Sigmoid colon (tissue), 7 donors: ENCODE results near the gene SOCS6. TPM values are rescaled to one million over a fixed set of nuclear protein-coding genes. Genes with fewer than 3 reads are reported as not detected.
"Not testable (repeated sequence)": the region's sequence is repeated elsewhere in the genome, so short reads cannot be mapped to it uniquely, and the experiment has no call there.

Source experiments
- DNase-seq: peaks from one replicate; pipeline ENCODE4 v3.0.0-alpha.2; 2019
- H3K27ac ChIP-seq, 4 donors: fragments of 200-600 bp; sonication (generic); one replicate each; pipeline ENCODE4 v1.5.1; 2016 to 2019; ENCODE audit warnings: mild to moderate bottlenecking in 1 of 4
- H3K27me3 ChIP-seq, 3 donors: fragments of 200-600 bp; sonication (generic); one replicate each; pipeline ENCODE4 v1.5.1; 2019; ENCODE audit warnings: mild to moderate bottlenecking in 1 of 3
- H3K36me3 ChIP-seq, 4 donors: fragments of 200-600 bp; sonication (generic); one replicate each; pipeline ENCODE4 v1.5.1; 2016 to 2019
- H3K4me1 ChIP-seq, 4 donors: fragments of 200-600 bp; sonication (generic); one replicate each; pipeline ENCODE4 v1.5.1; 2017 to 2019
- H3K4me3 ChIP-seq, 4 donors: fragments of 200-600 bp; sonication (generic); one replicate each; pipeline ENCODE4 v1.5.1; 2017 to 2019; ENCODE audit warnings: mild to moderate bottlenecking in 2 of 4, moderate library complexity in 1 of 4
- H3K9me3 ChIP-seq, 4 donors: fragments of 200-600 bp in 3 of 4; sonication (generic) in 3 of 4; one replicate each; pipeline versions ENCODE4 v1.5.1 to v1.6.1; 2013 to 2019
- CTCF ChIP-seq, 4 experiments: fragments of 450-650 bp in 3 of 4; fragments of 200-600 bp in 1 of 4; IDR thresholded peaks; one replicate each; pipeline ENCODE4 v1.5.1; 2016 to 2019; ENCODE audit warnings: antibody characterized with exemption in 4 of 4, mild to moderate bottlenecking in 3 of 4, moderate library complexity in 2 of 4
- EP300 ChIP-seq, 4 donors: sonication (generic); formaldehyde crosslinking; IDR thresholded peaks; one replicate each; pipeline ENCODE4 v1.6.1; 2017; ENCODE audit warnings: antibody characterized with exemption in 4 of 4
- POLR2A ChIP-seq, 2 donors: fragments of 450-650 bp; IDR thresholded peaks; one replicate each; pipeline ENCODE4 v1.6.1; 2016; ENCODE audit warnings: antibody characterized with exemption in 2 of 2, mild to moderate bottlenecking in 2 of 2, moderate library complexity in 2 of 2
- POLR2AphosphoS5 ChIP-seq, 4 donors: sonication (generic); formaldehyde crosslinking; IDR thresholded peaks; one replicate each; pipeline ENCODE4 v1.6.1; 2017; ENCODE audit warnings: antibody characterized with exemption in 4 of 4
- WGBS, 2 donors: extraction: QIAGEN DNeasy Blood & Tissue Kit; methylation state at CpG; one replicate each; pipeline ENCODE4 v1.1.7; 2013; 5-methylcytosine and 5-hydroxymethylcytosine counted together
- intact Hi-C: fragments of 100-400 bp; cut with DNase I; formaldehyde crosslinking; loops from one replicate; pipeline ENCODE4 v1.15.1; 2023
- polyA plus RNA-seq, 3 donors: library from polyadenylated mRNA; stranded (reverse); fragments of 200-250 nt; gene quantifications; one replicate each; pipeline ENCODE4 v1.2.3, GENCODE V29; 2013
- total RNA-seq, 4 donors: library from RNA; depleted of rRNA; stranded (reverse); fragments of >200 nt; gene quantifications; one replicate each; pipeline ENCODE4 v1.1.0, GENCODE V29; 2016
- donor health status: healthy with polysubstance abuse.
- donor health status: Bipolar disorder and iron deficiency.
- donor health status: healthy.

SOCS6 gene
- total and polyA plus RNA-seq, 7 donors, result 11.4 to 23.9 (median 18.5) TPM

- 83 to 88% methylated on average over 5 of the region's 5 CpGs for WGBS, 2 donors
- peaks cover 0 to 4% (median 0%) of the 10 kb centered on the region in 4 donors for H3K36me3 ChIP-seq
These were observed 47.3 kb downstream of the SOCS6 start for GRCh38 chr18:70335892-70336726.

GRCh38 chr18:70337139-70337972, 48.5 kb downstream of the SOCS6 start:
- intact Hi-C loops, result loop anchor here (5.0 kb wide), 1 partner anchor 45 kb away; no protein-coding TSS in a partner anchor
- H3K27ac ChIP-seq, result peak overlapping the region in 3 of 4 donors; percentile 58 to 73 (median 68)
- peaks cover 0 to 4% (median 0%) of the 10 kb centered on the region in 4 donors for H3K36me3 ChIP-seq
- H3K4me1 ChIP-seq, result peaks cover 0 to 26% (median 23%) of the 10 kb centered on the region in 4 donors
- WGBS, 2 donors, result 75 to 86% methylated on average over 4 of the region's 4 CpGs
- TF ChIP-seq POLR2A (IDR thresholded peaks at IDR 0.05), result no peak
- TF ChIP-seq CTCF (IDR thresholded peaks at IDR 0.05), result no peak
- peak; percentile 32 to 81 (median 62) for TF ChIP-seq POLR2AphosphoS5 (IDR thresholded peaks at IDR 0.05)
- peak in 2 of 4 donors; percentile 48 to 54 for TF ChIP-seq EP300 (IDR thresholded peaks at IDR 0.05)
- peaks cover 0 to 3% (median 0%) of the 10 kb centered on the region in 4 donors for H3K9me3 ChIP-seq
- H3K4me3 ChIP-seq, result no peak overlapping the region
- no peak for DNase-seq
- H3K27me3 ChIP-seq, result no peaks in the 10 kb centered on the region

More at GRCh38 chr18:70335892-70336726, 47.3 kb downstream of the SOCS6 start:
- no peak for DNase-seq
- TF ChIP-seq POLR2A (IDR thresholded peaks at IDR 0.05), result no peak
- no peak for TF ChIP-seq CTCF (IDR thresholded peaks at IDR 0.05)
- TF ChIP-seq POLR2AphosphoS5 (IDR thresholded peaks at IDR 0.05), result no peak
- no peak for TF ChIP-seq EP300 (IDR thresholded peaks at IDR 0.05)
- intact Hi-C loops, result loop anchor here (5.0 kb wide), 1 partner anchor 44 kb away; no protein-coding TSS in a partner anchor
- H3K27me3 ChIP-seq, result no peaks in the 10 kb centered on the region
- H3K27ac ChIP-seq, result peak overlapping the region in 1 of 4 donors; percentile 68
- H3K4me3 ChIP-seq, result no peak overlapping the region
- H3K4me1 ChIP-seq, result peaks cover 0 to 26% (median 23%) of the 10 kb centered on the region in 4 donors
- peaks cover 0 to 3% (median 0%) of the 10 kb centered on the region in 4 donors for H3K9me3 ChIP-seq

GRCh38 chr18:70338890-70339289, 50.0 kb downstream of the SOCS6 start:
- Histone ChIP-seq H3K9me3 (peaks cover 0 to 3% (median 0%) of the 10 kb centered on the region in 4 donors), H3K4me3 (no peak overlapping the region), H3K4me1 (peaks cover 0 to 22% (median 19%) of the 10 kb centered on the region in 4 donors), H3K36me3 (peaks cover 0 to 4% (median 0%) of the 10 kb centered on the region in 4 donors), H3K27ac (no peak overlapping the region), H3K27me3 (no peaks in the 10 kb centered on the region)
- TF ChIP-seq POLR2A (IDR thresholded peaks at IDR 0.05) (no peak), CTCF (IDR thresholded peaks at IDR 0.05) (no peak), POLR2AphosphoS5 (IDR thresholded peaks at IDR 0.05) (no peak), EP300 (IDR thresholded peaks at IDR 0.05) (no peak)
- no peak for DNase-seq
- intact Hi-C loops, result loop anchor here (5.0 kb wide), 1 partner anchor 47 kb away; no protein-coding TSS in a partner anchor

- Histone ChIP-seq H3K27ac (no peak overlapping the region), H3K4me3 (no peak overlapping the region), H3K36me3 (peaks cover 0 to 4% (median 0%) of the 10 kb centered on the region in 4 donors), H3K27me3 (no peaks in the 10 kb centered on the region), H3K4me1 (peaks cover 0 to 20% (median 17%) of the 10 kb centered on the region in 4 donors), H3K9me3 (no peaks in the 10 kb centered on the region)
- TF ChIP-seq POLR2AphosphoS5 (IDR thresholded peaks at IDR 0.05), result no peak
- TF ChIP-seq EP300 (IDR thresholded peaks at IDR 0.05), result no peak
- TF ChIP-seq CTCF (IDR thresholded peaks at IDR 0.05), result no peak
- TF ChIP-seq POLR2A (IDR thresholded peaks at IDR 0.05), result no peak
- intact Hi-C loops, result loop anchor here (5.0 kb wide), 1 partner anchor 48 kb away; no protein-coding TSS in a partner anchor
- no peak for DNase-seq
These were observed 51.1 kb downstream of the SOCS6 start for GRCh38 chr18:70339915-70340314.

GRCh38 chr18:70348481-70348880, 59.6 kb downstream of the SOCS6 start:
- WGBS, 2 donors, result 79 to 90% methylated on average over 3 of the region's 3 CpGs
- H3K27ac ChIP-seq, H3K4me1 ChIP-seq, H3K9me3 ChIP-seq, intact Hi-C loops, DNase-seq, H3K27me3 ChIP-seq, H3K4me3 ChIP-seq: not testable (repeated sequence)
- peaks cover 0 to 19% (median 0%) of the 10 kb centered on the region in 4 donors for H3K36me3 ChIP-seq
